NB4 (cell line): Measurements from ENCODE around the gene TIMP4.

ENCODE experiments used
- DNase-seq: peaks from one replicate; pipeline ENCODE4 v3.0.0; 2010; ENCODE audit warnings: low read depth
- H3K4me3 ChIP-seq: one replicate; pipeline ENCODE4 v1.5.1; 2011; ENCODE audit warnings: mild to moderate bottlenecking, low read depth, low read length, moderate library complexity
- MAX ChIP-seq: IDR thresholded peaks from 2 replicates; pipeline ENCODE4 v1.6.1; 2011; ENCODE audit warnings: low read depth, low read length
- MYC ChIP-seq: IDR thresholded peaks from 2 replicates; pipeline ENCODE4 v1.6.1; 2011; ENCODE audit warnings: low read depth, low read length
- POLR2A ChIP-seq: IDR thresholded peaks from 2 replicates; pipeline ENCODE4 v1.6.1; 2011; ENCODE audit warnings: mild to moderate bottlenecking; ENCODE audit not compliant: insufficient read length; ENCODE audit errors: extremely low read depth
- TF ChIP-seq, protein P1 (sequence below): IDR thresholded peaks from one replicate; pipeline ENCODE4 v1.5.1; 2012; ENCODE audit warnings: low read depth, low read length

Gene TIMP4

GRCh38 chr3:12139111-12139511 lies 19.6 kb downstream of the TIMP4 start:
- no peak overlapping the region for H3K4me3 ChIP-seq
- TF ChIP-seq MAX (no peak), POLR2A (no peak), MYC (no peak)
- TF ChIP-seq, protein P1, sequence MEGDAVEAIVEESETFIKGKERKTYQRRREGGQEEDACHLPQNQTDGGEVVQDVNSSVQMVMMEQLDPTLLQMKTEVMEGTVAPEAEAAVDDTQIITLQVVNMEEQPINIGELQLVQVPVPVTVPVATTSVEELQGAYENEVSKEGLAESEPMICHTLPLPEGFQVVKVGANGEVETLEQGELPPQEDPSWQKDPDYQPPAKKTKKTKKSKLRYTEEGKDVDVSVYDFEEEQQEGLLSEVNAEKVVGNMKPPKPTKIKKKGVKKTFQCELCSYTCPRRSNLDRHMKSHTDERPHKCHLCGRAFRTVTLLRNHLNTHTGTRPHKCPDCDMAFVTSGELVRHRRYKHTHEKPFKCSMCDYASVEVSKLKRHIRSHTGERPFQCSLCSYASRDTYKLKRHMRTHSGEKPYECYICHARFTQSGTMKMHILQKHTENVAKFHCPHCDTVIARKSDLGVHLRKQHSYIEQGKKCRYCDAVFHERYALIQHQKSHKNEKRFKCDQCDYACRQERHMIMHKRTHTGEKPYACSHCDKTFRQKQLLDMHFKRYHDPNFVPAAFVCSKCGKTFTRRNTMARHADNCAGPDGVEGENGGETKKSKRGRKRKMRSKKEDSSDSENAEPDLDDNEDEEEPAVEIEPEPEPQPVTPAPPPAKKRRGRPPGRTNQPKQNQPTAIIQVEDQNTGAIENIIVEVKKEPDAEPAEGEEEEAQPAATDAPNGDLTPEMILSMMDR = peak; percentile 52
- DNase-seq = peak; percentile 78

DNA sequence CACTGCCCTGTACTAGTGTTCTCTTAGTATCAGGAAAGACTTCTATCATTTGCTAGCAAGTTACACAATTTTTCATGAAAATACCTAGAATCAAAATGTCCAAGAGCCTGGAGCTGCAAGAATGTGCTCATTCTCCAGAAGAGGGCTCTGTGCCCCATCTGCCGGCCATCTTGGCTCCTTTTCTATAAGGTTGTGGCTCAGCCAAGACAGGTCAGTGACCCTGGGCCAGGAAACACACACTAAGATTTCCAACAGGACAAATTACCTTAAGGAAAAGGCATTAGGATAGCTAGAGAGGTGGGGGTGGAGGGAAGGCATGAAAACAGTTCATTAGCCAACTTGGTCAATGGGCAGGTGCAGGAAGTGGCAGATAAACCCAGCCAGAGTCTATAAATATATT lies 20.7 kb downstream of the TIMP4 start:
- TF ChIP-seq, protein P1 = peak; percentile 58
- TF ChIP-seq MAX (no peak), POLR2A (no peak)
- peak; percentile 63 for DNase-seq
- no peak overlapping the region for H3K4me3 ChIP-seq

- DNase-seq = no peak
- TF ChIP-seq MYC (no peak), MAX (no peak), POLR2A (no peak)
- TF ChIP-seq, protein P1 = no peak
- no peak overlapping the region for H3K4me3 ChIP-seq
Measured at GRCh38 chr3:12136371-12136770, 22.3 kb downstream of the TIMP4 start.

DNA sequence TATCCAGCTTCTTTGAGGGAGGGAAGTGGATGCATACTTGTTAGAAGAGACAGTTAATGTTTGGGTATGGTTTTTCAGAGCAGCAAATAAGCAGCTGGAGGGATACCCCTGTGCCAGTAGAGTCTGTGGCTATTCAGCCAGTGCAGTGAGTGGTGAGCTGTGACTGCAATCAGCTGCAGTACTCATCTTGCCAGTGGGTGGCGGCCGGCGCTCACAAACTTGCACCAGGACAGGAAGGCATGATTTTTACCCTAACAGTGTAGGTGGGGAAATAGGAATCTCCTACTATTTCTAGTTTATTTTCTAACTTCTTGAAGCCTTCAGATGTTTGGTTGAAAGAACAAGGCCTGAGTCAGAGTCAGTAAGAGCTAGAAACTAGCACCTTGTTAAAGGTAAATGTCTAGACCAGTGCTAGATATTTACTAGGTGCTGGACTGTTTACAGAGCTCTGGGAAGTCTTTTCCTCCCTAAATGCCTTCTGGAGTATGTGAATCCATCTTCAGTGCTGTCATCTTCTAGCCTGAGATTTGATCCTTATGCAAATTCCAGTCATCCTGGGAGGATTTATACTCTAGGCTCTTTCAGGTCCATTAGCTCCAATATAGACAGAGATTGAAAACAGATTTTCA lies 23.6 kb downstream of the TIMP4 start:
- peak; percentile 71 for DNase-seq
- no peak for TF ChIP-seq MYC
- TF ChIP-seq, protein P1 = peak; percentile 85

GRCh38 chr3:12132881-12133280 lies 25.8 kb downstream of the TIMP4 start:
- no peak overlapping the region for H3K4me3 ChIP-seq
- DNase-seq = no peak
- no peak for TF ChIP-seq MYC
- no peak for TF ChIP-seq MAX
- TF ChIP-seq, protein P1 = no peak
- TF ChIP-seq POLR2A = no peak

More for the DNA sequence above, 23.6 kb downstream of the TIMP4 start:
- no peak overlapping the region for H3K4me3 ChIP-seq
